ENCODE results near the gene ADGRF5.

Gene ADGRF5

GRCh38 chr6:46808806-46809205 is 112.9 kb downstream of the ADGRF5 start:
- DNase-seq = no peak
